Measurements from ENCODE around the gene STAT5B.

GRCh38 chr17:42188749-42189650 is 87.2 kb downstream of the STAT5B start:
- no peak for TF ChIP-seq ISL1 (CRISPR knock-in tag; IDR thresholded peaks at IDR 0.05)
- TF ChIP-seq BACH2 (CRISPR knock-in tag; IDR thresholded peaks at IDR 0.05; ENCODE audit: borderline replicate concordance), result no peak
- no peak for TF ChIP-seq RARB (CRISPR knock-in tag; IDR thresholded peaks at IDR 0.05)
- no peak for TF ChIP-seq ZFP30 (CRISPR knock-in tag; IDR thresholded peaks at IDR 0.05)
- TF ChIP-seq ZFP3 (CRISPR knock-in tag; IDR thresholded peaks at IDR 0.05), result no peak
- TF ChIP-seq ZNF8 (CRISPR knock-in tag; IDR thresholded peaks at IDR 0.05), result no peak
- no peak for TF ChIP-seq TSHZ2 (CRISPR knock-in tag; IDR thresholded peaks at IDR 0.05)

All from SK-N-SH treated with all-trans-retinoic acid at 6 μM for 48 hours (cell line).